IPS-NIHi11 (cell line): Measurements from ENCODE around the gene DCLK1.
"Not testable (repeated sequence)": the region's sequence is repeated elsewhere in the genome, so short reads cannot be mapped to it uniquely, and the experiment has no call there.

Source experiments
- DNase-seq: peaks from one replicate; pipeline ENCODE4 v3.0.0; 2012; ENCODE audit warnings: mixed read lengths, low spot score

Gene DCLK1

GRCh38 chr13:36086117-36086516 lies 45.1 kb downstream of the DCLK1 start:
- peak; percentile 38 for DNase-seq

- no peak for DNase-seq
Observed at GRCh38 chr13:36084131-36084530, 47.1 kb downstream of the DCLK1 start.

GRCh38 chr13:36082806-36083205 lies 48.4 kb downstream of the DCLK1 start:
- DNase-seq, result no peak

- DNase-seq, result no peak
Observed at GRCh38 chr13:36082396-36082795, 48.8 kb downstream of the DCLK1 start.

- no peak for DNase-seq
Observed at GRCh38 chr13:36076211-36076610, 55.0 kb downstream of the DCLK1 start.

- DNase-seq, result peak; percentile 16
Observed at GRCh38 chr13:36074659-36075058, 56.5 kb downstream of the DCLK1 start.

- no peak for DNase-seq
Observed at GRCh38 chr13:36072152-36072935, 58.8 kb downstream of the DCLK1 start.

GRCh38 chr13:36070504-36071192 lies 60.5 kb downstream of the DCLK1 start:
- not testable (repeated sequence) for DNase-seq

- no peak for DNase-seq
Observed at GRCh38 chr13:36069881-36070366, 61.3 kb downstream of the DCLK1 start.

GRCh38 chr13:36068991-36069390 lies 62.2 kb downstream of the DCLK1 start:
- DNase-seq, result no peak

GRCh38 chr13:36068566-36068965 lies 62.6 kb downstream of the DCLK1 start:
- no peak for DNase-seq

- DNase-seq, result no peak
Observed at GRCh38 chr13:36067746-36068381, 63.3 kb downstream of the DCLK1 start.

- DNase-seq, result no peak
Observed at GRCh38 chr13:36062249-36062648, 68.9 kb downstream of the DCLK1 start.

GRCh38 chr13:36061621-36062020 lies 69.6 kb downstream of the DCLK1 start:
- no peak for DNase-seq

GRCh38 chr13:36061054-36061453 lies 70.1 kb downstream of the DCLK1 start:
- no peak for DNase-seq

- DNase-seq, result no peak
Observed at GRCh38 chr13:36059321-36059720, 71.9 kb downstream of the DCLK1 start.

GRCh38 chr13:36058116-36058515 lies 73.1 kb downstream of the DCLK1 start:
- no peak for DNase-seq

- DNase-seq, result no peak
Observed at GRCh38 chr13:36057547-36057946, 73.6 kb downstream of the DCLK1 start.

GRCh38 chr13:36057041-36057440 lies 74.1 kb downstream of the DCLK1 start:
- peak; percentile 22 for DNase-seq

GRCh38 chr13:36055366-36055765 lies 75.8 kb downstream of the DCLK1 start:
- DNase-seq, result no peak

- no peak for DNase-seq
Observed at GRCh38 chr13:36054041-36054440, 77.1 kb downstream of the DCLK1 start.

GRCh38 chr13:36051082-36051481 lies 80.1 kb downstream of the DCLK1 start:
- DNase-seq, result no peak

GRCh38 chr13:36046672-36047071 lies 84.5 kb downstream of the DCLK1 start:
- DNase-seq, result no peak
